HEK293 (cell line): ENCODE measurements around the gene MAP4K2.

Experiments used
- GLIS1 ChIP-seq: fragments of 450-650 bp; formaldehyde crosslinking; IDR thresholded peaks from 2 replicates; pipeline ENCODE4 v1.5.1; 2016; ENCODE audit warnings: missing biosample characterization, missing genetic modification characterization
- IKZF3 ChIP-seq: fragments of 450-650 bp; IDR thresholded peaks from 2 replicates; pipeline ENCODE4 v1.5.0; 2018; ENCODE audit warnings: missing biosample characterization, mild to moderate bottlenecking, missing genetic modification characterization, moderate library complexity
- KLF10 ChIP-seq: fragments of 450-650 bp; IDR thresholded peaks from 2 replicates; pipeline ENCODE4 v1.5.1; 2018; ENCODE audit warnings: missing biosample characterization, mild to moderate bottlenecking, missing genetic modification characterization
- KLF16 ChIP-seq: fragments of 450-650 bp; formaldehyde crosslinking; IDR thresholded peaks from 2 replicates; pipeline ENCODE4 v1.5.1; 2017; ENCODE audit warnings: missing biosample characterization, missing genetic modification characterization
- PATZ1 ChIP-seq: fragments of 450-650 bp; formaldehyde crosslinking; IDR thresholded peaks from 2 replicates; pipeline ENCODE4 v1.5.1; 2016; ENCODE audit warnings: missing biosample characterization, missing genetic modification characterization
- PRDM10 ChIP-seq: fragments of 450-650 bp; formaldehyde crosslinking; IDR thresholded peaks from 2 replicates; pipeline ENCODE4 v1.5.1; 2016; ENCODE audit warnings: missing biosample characterization, missing genetic modification characterization
- SCRT1 ChIP-seq: fragments of 450-650 bp; formaldehyde crosslinking; IDR thresholded peaks from 2 replicates; pipeline ENCODE4 v1.5.1; 2016; ENCODE audit warnings: missing biosample characterization, missing genetic modification characterization, borderline replicate concordance
- SP3 ChIP-seq: fragments of 450-650 bp; formaldehyde crosslinking; IDR thresholded peaks from 2 replicates; pipeline ENCODE4 v1.5.1; 2016; ENCODE audit warnings: missing biosample characterization, missing genetic modification characterization
- TCF7L2 ChIP-seq: IDR thresholded peaks from 2 replicates; pipeline ENCODE4 v1.6.1; 2011; ENCODE audit warnings: low read depth, mild to moderate bottlenecking, inconsistent platforms, low read length, moderate library complexity, borderline replicate concordance
- ZIC2 ChIP-seq: fragments of 450-650 bp; formaldehyde crosslinking; IDR thresholded peaks from 2 replicates; pipeline ENCODE4 v1.5.1; 2016; ENCODE audit warnings: missing biosample characterization, missing genetic modification characterization
- ZNF121 ChIP-seq: fragments of 450-650 bp; formaldehyde crosslinking; IDR thresholded peaks from 2 replicates; pipeline ENCODE4 v1.5.1; 2016; ENCODE audit warnings: missing biosample characterization, missing genetic modification characterization
- ZNF280C ChIP-seq: fragments of 450-650 bp; formaldehyde crosslinking; IDR thresholded peaks from 2 replicates; pipeline ENCODE4 v1.5.1; 2016; ENCODE audit warnings: missing biosample characterization, missing genetic modification characterization
- ZNF280D ChIP-seq: fragments of 450-650 bp; formaldehyde crosslinking; IDR thresholded peaks from 2 replicates; pipeline ENCODE4 v1.5.1; 2016; ENCODE audit warnings: missing biosample characterization, missing genetic modification characterization
- ZNF366 ChIP-seq: fragments of 450-650 bp; formaldehyde crosslinking; conservative IDR thresholded peaks from 2 replicates; pipeline ENCODE4 v1.5.1; 2016; ENCODE audit warnings: missing biosample characterization, missing genetic modification characterization
- ZNF398 ChIP-seq: fragments of 450-650 bp; formaldehyde crosslinking; IDR thresholded peaks from 2 replicates; pipeline ENCODE4 v1.5.1; 2017; ENCODE audit warnings: missing biosample characterization, missing genetic modification characterization
- ZNF580 ChIP-seq: fragments of 450-650 bp; formaldehyde crosslinking; IDR thresholded peaks from 2 replicates; pipeline ENCODE4 v1.5.1; 2016; ENCODE audit warnings: missing biosample characterization, missing genetic modification characterization
- ZNF664 ChIP-seq: fragments of 450-650 bp; formaldehyde crosslinking; IDR thresholded peaks from 2 replicates; pipeline ENCODE4 v1.5.1; 2016; ENCODE audit warnings: missing biosample characterization, missing genetic modification characterization
- ZNF692 ChIP-seq: fragments of 450-650 bp; formaldehyde crosslinking; IDR thresholded peaks from 2 replicates; pipeline ENCODE4 v1.5.1; 2016; ENCODE audit warnings: missing biosample characterization, missing genetic modification characterization
- ZNF747 ChIP-seq: fragments of 450-650 bp; formaldehyde crosslinking; IDR thresholded peaks from 2 replicates; pipeline ENCODE4 v1.5.1; 2016; ENCODE audit warnings: missing biosample characterization, missing genetic modification characterization
- ZNF792 ChIP-seq: fragments of 450-650 bp; formaldehyde crosslinking; IDR thresholded peaks from 2 replicates; pipeline ENCODE4 v1.5.1; 2016; ENCODE audit warnings: missing biosample characterization, missing genetic modification characterization
- ZNF843 ChIP-seq: fragments of 450-650 bp; formaldehyde crosslinking; IDR thresholded peaks from 2 replicates; pipeline ENCODE4 v1.5.1; 2016; ENCODE audit warnings: missing biosample characterization, missing genetic modification characterization
- ZSCAN5A ChIP-seq: fragments of 450-650 bp; formaldehyde crosslinking; IDR thresholded peaks from 2 replicates; pipeline ENCODE4 v1.5.1; 2016; ENCODE audit warnings: missing biosample characterization, missing genetic modification characterization

Gene MAP4K2

GRCh38 chr11:64742889-64743590 lies 60.0 kb downstream of the MAP4K2 start (continued):
- TF ChIP-seq ZSCAN5A (tag by site-specific recombination): no peak
- peak; percentile 97 for TF ChIP-seq GLIS1 (tag by site-specific recombination)
- peak; percentile 73 for TF ChIP-seq SP3 (tag by site-specific recombination)
- TF ChIP-seq PATZ1 (tag by site-specific recombination): peak; percentile 57
- TF ChIP-seq ZNF692 (tag by site-specific recombination): peak; percentile 39; the same call in 1 of the 2 replicates
- no peak for TF ChIP-seq ZNF280D (tag by site-specific recombination)
- no peak for TF ChIP-seq TCF7L2
- 0 out of 2 replicates have a peak, but pooled peaks have one; percentile 4 for TF ChIP-seq IKZF3 (tag by site-specific recombination)
- TF ChIP-seq SCRT1 (tag by site-specific recombination): no peak
- TF ChIP-seq KLF10: peak; percentile 43; the same call in 1 of the 2 replicates
- TF ChIP-seq ZNF121: no peak
- TF ChIP-seq ZIC2 (tag by site-specific recombination): peak; percentile 93
- TF ChIP-seq PRDM10 (tag by site-specific recombination): peak; percentile 63
- no peak for TF ChIP-seq ZNF747
- TF ChIP-seq ZNF792: no peak
- TF ChIP-seq ZNF580 (tag by site-specific recombination): 0 out of 2 replicates have a peak, but pooled peaks have one; percentile 14
- TF ChIP-seq ZNF366: no peak; the same call in 1 of the 2 replicates
- TF ChIP-seq ZNF398 (tag by site-specific recombination): peak; percentile 92
- TF ChIP-seq ZNF843 (tag by site-specific recombination): 0 out of 2 replicates have a peak, but pooled peaks have one; percentile 14
- no peak for TF ChIP-seq ZNF664 (tag by site-specific recombination)
- no peak for TF ChIP-seq ZNF280C
- peak; percentile 61; the same call in 1 of the 2 replicates for TF ChIP-seq KLF16
